Superior temporal gyrus (tissue), 1 donor: ENCODE data around the gene ITPR3.

Experiments used
- DNase-seq: peaks from one replicate; pipeline ENCODE4 v3.0.0-alpha.2; 2016; ENCODE audit errors: extremely low spot score

ITPR3 gene

GRCh38 chr6:33670086-33670660, 49.1 kb downstream of the ITPR3 start:
- DNase-seq: no peak

GRCh38 chr6:33670971-33671743, 50.0 kb downstream of the ITPR3 start:
- no peak for DNase-seq

GRCh38 chr6:33671744-33672072, 50.6 kb downstream of the ITPR3 start:
- DNase-seq: no peak

GRCh38 chr6:33672808-33673207, 51.7 kb downstream of the ITPR3 start:
- no peak for DNase-seq

GRCh38 chr6:33673851-33674250, 52.7 kb downstream of the ITPR3 start:
- no peak for DNase-seq

- no peak for DNase-seq
These were observed 54.8 kb downstream of the ITPR3 start for GRCh38 chr6:33675968-33676367.

- no peak for DNase-seq
These were observed 55.5 kb downstream of the ITPR3 start for GRCh38 chr6:33676416-33677142.

- no peak for DNase-seq
These were observed 56.1 kb downstream of the ITPR3 start for GRCh38 chr6:33677143-33677660.

GRCh38 chr6:33677689-33678088, 56.6 kb downstream of the ITPR3 start:
- DNase-seq: no peak

GRCh38 chr6:33678233-33678931, 57.3 kb downstream of the ITPR3 start:
- no peak for DNase-seq

- DNase-seq: no peak
These were observed 57.9 kb downstream of the ITPR3 start for GRCh38 chr6:33678932-33679490.

GRCh38 chr6:33679761-33680160, 58.6 kb downstream of the ITPR3 start:
- no peak for DNase-seq

GRCh38 chr6:33682341-33682740, 61.2 kb downstream of the ITPR3 start:
- DNase-seq: no peak

GRCh38 chr6:33683051-33683571, 62.0 kb downstream of the ITPR3 start:
- DNase-seq: peak; percentile 57

GRCh38 chr6:33683576-33684427, 62.7 kb downstream of the ITPR3 start:
- DNase-seq: no peak

GRCh38 chr6:33684428-33684896, 63.3 kb downstream of the ITPR3 start:
- no peak for DNase-seq

- DNase-seq: no peak
These were observed 63.9 kb downstream of the ITPR3 start for GRCh38 chr6:33684983-33685382.

- DNase-seq: no peak
These were observed 64.5 kb downstream of the ITPR3 start for GRCh38 chr6:33685411-33686224.

- DNase-seq: no peak
These were observed 65.3 kb downstream of the ITPR3 start for GRCh38 chr6:33686225-33686924.
